NCI-H2227 (cell line): ENCODE results near the gene GNB5.
A peak's percentile ranks its signal among the peaks of the same experiment; 100 is the strongest.

Experiments used
- DNase-seq: peaks from one replicate; lab custom pipeline; 2025; ENCODE audit not compliant: unreplicated experiment; lab: John Stamatoyannopoulos, UW

The GNB5 gene

DNA sequence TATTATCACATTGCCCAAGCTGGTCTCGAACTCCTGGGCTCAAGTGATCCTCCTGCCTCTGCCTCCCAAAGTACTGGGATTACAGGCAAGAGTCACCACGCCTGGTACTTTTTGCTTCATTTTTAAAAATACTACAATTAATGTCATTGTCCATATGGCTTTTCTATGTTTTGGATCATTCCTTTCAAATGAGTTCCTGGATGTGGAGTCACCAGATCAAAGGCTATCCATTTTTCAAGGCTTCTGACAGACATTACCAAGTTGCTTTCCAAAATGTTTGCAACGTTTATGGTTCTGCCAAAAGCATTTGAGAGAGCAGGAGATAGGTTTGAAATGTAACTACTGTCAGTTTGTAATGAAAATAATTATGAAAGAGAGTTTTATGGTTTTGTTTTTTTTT lies 44.4 kb downstream of the GNB5 start:
- no peak for DNase-seq

DNA sequence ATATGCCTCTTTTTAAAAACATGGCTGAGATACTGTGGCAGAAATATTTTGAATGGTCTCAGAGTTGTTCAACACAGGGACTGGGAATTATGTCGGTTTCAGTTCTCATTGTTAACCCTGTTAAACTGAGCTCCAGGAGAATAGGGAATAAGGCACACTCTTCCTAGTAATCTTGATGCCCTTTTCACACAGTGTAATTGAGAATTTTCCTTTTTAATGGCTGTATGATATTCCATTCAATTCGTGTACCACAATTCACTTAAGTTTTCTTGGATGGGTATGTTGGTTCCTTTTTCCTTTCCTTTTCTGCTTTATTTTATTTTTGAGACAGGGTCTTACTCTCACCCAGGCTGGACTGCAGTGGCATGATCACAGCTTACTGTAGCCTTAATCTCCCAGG lies 44.9 kb downstream of the GNB5 start:
- no peak for DNase-seq

DNA sequence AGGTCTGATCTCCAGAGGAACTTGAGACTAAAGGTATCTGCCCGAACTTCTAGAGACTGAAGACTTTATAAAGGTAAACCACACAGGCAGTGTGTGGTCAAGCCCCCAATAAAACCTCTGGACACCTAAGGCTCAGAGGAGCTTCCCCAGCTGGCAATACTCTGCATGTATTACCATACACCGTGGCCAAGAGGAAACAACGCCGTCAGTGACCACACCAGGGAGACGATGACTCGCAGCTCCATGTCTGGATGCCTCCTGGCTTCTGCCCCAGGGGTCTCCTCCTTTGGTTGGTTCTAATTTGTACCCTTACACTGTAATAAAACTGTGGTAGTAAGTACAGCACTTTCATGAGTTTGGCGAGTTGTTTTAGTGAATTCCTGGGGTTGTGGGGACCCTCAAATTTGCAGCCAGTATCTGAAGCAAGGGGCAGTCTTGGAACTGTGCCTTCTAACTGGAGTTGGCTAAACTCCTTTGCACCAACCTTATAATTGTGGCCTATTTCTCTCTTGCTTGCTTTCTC lies 46.5 kb downstream of the GNB5 start:
- no peak for DNase-seq

DNA sequence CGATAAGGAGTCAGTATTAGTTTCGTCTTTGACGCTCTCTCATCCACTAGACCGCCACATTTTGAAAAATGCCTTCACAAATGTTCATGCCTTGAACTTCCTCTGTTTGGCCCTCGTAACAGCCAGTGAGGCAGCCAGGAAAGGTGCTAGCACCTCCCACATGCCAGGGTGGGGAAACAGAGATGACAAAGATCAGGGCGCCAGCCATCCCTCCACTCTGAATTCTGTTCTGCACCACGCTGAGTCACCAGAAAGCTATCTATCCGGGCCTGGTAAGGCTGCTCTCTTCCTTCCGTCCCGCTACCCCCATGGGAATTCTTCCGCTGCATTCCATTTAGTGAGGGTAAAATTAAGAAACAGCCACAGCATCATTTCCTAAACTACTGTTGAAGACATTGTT lies 47.3 kb downstream of the GNB5 start:
- no peak for DNase-seq

DNA sequence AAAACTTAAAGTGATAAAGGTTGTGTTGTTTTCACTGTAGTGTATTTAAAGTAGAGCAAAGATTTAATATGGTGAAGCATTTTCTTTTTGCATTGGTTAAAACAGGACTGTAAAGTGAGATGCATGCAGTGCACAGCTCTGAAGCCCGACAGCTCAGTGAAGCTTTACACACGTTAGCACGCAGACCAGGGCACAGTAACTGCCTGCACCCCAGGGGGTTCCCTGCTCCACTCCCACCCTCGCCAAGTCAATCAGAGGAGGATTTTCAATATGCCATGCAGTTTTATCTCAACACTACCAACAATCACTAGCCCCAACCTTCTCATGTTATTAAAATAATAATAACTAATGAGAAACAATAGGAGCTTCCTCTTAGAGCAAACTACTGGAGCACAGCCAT lies 50.5 kb downstream of the GNB5 start:
- DNase-seq: no peak

DNA sequence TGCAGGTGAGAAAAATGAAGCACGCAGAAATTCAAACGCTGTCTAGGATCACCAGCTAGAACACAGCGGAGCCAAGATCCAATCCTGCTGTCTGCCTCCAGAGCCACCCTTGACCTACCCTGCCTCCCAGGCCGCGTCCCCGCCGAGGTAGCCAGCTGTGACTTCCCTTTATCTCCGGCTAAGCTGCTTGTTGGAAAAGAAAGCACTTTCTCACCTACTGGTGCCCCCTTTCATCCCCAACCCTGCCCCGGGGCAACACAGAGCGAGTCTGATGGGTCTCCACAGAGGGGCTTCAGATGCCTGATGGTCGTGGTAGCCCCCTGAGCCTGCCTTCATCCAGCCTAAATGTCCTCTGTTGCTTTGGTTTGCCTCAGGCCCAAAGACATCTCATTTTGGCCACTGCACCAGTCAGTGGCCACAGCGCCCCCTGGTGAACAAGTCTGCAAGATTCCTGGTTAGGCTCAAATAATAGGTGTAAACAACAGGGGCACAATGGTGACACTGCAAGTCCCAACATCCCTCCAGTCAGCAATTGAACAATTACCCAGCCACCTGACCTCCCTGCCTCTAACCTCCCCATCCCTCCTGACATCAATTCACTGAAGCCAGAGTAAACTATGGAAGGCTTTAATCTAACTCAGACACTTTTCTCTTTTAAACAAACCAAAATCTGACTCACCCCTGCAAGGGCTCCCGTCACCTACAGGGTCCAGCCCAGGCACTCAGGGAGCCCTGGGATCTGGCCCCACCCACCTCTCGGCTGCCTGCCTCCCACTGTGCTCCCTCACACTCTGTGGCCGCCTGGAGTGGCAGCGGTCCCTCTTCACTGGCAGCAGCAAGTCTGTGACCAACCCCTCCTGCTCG lies 51.4 kb downstream of the GNB5 start:
- peak; percentile 72 for DNase-seq

DNA sequence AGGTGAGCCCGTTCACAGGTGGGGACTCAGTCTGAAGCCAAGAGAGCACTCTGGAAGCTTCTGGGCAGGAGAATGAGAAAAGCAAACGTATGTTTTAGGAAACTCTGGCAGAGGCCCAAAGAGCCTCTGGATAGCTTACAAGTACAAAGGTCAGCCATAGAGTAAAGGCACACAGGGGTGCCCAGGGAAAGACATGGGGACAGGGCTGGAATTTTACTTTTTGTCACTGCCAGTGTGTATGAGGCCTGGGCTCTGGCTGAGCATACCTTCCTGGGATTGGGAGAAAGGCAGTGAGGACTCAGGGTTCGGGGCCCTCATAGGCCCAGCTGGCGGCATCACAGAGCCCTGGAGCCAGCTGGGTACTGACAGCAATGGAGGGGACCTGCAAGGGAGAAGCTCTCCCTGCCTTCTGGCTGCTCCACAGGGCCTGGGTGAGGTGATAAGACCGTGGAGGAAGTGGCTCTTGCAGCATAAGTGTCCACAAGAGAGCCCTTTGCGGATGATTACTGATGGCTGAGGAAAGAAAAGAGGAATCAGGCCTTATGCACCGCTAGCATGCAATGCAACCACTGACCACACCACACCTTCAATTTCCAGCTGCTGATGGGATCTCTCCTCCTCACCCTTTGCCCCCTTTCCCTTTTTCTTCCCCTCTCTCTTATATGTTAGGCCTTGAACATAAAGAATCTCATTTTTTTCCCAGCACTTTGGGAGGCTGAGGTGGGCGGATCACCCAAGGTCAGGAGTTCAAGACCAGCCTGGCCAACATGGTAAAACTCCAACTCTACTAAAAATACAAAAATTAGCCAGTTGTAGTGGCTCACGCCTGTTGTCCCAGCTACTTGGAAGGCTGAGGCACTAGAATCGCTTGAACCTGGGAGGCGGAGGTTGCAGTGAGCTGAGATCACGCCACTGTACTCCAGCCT lies 53.5 kb downstream of the GNB5 start:
- no peak for DNase-seq

DNA sequence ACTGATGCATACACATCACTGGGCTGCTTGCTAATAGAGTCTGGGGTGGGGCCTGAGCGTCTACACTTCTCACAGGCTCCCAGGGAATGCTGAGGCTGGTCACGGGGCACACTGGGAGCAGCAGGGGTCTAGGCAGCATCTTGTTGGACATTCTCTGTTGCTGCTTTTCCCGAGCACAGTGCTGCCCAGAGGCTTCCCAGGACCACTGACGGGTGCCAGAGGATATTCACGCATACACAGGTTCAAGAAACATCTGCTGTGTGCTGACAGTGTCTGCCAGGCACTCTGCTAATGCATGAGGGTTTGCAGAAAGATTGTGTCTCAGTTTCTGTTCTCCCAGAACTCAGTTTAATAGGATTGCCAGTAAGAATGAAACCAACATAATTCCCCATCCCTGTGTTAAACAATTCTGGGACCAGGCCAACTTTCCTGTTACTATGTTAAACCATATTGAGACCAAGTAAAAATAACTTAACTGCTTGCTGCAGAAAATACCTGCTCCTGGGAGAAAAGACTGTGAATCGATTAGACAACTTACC lies 54.7 kb downstream of the GNB5 start:
- no peak for DNase-seq

DNA sequence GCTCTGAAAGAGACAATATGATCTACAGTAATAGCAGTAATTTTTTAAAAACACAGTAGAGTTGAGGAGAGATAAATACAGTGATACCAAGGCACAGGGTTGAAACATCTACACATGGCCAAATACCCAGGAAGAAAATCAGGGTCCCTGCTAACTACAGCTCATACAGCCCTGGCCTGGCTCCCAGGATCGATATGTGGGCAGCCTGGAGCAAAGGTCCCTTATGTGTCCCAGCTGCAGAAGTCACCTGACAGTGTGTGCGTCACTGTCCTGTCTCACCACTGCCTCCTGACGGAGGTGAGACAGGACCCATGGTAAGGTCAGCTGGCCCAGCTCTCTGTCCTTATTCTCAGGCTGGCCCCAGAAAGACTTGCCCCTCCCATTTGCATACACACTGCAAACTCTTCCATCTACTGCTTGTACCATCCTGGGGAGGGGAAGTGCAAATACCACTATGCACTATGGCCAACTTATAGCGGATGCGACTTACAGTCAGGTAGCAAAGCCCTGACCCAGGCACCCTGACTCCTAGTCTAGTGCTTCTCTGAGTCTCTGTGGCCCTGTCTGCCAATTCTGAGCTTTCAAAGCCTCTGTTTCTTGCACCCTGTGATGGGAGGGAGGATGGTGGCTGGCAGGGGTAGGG lies 56.6 kb downstream of the GNB5 start:
- DNase-seq: no peak

DNA sequence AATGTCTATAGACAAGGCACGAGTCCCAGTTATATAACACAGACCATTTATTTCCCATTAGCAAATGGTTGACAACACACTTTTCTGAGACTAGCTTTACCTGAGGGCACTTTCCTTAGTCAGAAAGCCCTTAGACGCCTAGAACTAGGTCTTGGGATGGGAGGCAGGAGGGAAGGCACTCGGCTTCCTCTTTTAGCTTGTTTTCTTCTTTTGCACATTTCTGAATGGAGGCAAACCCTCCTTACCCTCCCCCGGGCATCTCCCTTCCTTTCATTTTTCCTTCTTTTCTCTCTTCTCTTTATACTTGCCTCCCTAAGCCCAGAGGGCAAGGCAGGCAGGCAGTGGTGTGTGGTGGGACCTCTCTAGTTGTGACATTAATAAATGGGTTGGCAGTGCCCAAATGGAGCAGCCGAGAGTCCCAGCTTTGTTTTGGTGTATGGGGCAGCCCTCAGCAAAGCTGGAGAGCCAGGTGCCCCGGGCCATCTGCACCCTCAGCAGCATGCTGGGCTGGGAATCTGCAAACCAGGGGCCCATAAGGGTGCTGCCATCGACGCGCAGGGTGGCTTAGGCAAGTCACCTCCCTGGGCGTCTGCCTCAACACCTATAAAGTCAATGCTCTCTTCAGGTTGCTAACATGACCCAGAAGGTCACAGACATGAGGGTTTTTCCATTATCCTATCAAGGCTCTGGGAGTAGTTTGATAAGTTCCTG lies 57.5 kb downstream of the GNB5 start:
- DNase-seq: no peak

DNA sequence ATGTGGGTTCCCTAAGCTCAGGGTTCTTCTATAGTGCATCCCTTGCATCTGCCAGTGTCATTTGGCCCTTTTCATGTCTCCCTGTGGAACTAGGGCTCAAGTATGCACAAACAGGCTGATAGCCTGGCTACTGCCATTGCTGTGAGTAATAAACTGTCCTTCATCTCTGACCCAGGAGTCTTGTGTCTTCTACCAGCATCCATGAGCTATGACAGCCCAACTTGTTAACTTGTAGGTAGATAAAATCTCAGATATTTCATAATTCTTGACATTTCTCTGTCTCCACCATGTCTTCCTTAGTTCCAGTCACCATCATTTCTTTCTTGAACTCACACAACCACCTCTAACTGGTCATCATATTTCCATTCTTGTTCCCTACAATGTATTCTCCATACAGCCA lies 59.1 kb downstream of the GNB5 start:
- DNase-seq: no peak

DNA sequence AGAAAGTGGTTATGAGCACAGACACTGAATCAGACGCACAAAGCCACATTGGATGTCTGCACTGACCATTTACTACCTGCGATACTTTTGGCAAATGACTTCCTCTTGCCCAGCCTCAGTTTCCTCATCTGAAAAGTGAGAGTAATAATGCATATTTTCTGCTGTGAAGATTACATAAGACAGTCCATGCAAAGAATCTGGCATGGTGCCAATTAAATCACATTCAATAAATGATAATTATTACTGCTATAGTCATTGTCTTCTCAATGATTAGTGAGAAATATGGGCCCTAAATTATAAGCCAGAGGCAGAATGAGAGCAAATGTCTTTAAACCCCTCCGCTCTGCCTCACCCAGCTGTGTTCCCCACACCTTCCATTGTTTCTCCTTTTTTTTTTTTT lies 62.6 kb downstream of the GNB5 start:
- DNase-seq: no peak

DNA sequence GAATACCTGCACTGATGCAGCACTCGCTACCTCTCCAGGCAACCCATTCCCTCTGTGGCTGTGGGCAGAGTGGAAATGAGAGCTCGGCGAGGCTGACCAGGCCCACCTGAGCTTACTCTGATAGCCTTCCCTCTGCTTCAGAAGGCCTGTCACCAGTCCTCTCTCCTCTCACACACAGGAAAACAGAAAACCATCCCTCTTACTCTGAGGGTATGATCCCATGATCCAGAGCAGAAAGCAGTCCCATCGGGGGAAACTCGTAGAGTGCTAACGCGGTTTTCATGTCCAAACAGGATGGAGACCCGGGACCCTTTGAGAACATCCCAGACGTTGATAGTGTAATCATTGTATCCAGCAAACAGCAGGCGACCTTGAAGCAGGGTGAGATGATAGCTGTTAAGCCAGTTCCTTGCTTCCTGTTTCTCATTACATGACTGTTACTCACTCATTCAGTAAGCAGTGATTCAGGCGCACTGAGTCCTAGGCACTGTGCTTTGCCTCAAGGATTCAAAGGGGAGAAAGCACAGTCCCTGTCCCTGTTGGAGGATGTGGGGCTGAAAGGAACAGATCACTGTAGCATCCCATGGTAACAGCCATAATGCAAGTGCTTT lies 66.8 kb downstream of the GNB5 start:
- DNase-seq: no peak

DNA sequence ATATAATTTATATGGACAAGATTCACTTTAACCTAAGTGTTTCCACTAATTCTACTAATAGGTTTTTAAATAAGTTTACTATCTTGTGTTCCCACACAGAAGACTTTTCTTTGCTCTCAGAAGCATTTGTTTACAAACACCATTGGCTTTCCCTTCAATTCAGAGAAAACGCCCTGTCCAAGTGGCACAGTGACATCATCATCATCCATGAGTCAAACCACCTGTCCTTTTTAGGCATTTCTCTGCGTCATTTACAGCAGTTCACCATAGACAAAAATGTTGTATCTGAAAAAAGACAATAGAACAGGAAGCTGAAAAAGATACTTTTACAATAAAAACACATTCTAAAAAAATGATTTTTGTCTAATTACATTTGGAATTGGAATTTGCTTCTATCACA lies 69.3 kb downstream of the GNB5 start:
- no peak for DNase-seq

DNA sequence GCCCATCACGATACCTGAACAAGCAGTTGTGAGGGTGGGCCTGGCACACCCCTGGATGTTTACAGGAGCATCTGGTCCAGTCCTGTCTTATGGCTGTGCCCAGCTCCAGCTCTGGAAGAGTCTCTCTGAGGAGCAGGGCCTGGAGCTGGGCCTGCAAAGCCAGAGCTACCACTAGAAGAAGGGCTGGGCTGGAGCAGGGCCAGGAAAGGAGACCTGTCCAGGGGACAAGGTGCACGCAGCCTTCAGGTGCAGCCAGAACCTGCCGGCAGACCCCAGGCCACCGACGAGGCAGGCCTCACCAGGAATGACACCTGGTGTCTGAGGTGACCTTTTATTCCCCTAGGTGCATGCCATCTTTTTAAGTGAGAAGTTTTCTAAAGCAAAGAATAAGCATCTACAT lies 70.2 kb downstream of the GNB5 start:
- DNase-seq: no peak

DNA sequence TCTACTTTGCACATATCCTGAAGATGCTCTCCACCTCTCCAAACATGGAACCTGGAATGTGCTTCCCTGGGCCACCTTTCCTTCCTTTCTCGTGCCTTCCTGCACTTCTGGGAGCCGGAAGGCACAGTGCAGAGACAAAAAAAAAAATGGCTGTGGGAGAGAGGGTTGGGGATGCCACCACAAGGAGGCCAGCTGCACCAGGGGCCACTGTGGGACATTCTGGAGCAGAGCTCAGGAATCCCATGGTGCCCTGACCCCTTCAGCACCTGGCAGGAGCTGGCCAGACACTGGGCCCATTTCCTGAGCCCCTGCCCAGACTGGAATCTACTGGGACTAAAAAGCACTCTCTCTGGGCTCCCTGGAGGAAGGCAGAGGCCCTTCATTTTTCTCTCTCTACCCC lies 70.7 kb downstream of the GNB5 start:
- no peak for DNase-seq

DNA sequence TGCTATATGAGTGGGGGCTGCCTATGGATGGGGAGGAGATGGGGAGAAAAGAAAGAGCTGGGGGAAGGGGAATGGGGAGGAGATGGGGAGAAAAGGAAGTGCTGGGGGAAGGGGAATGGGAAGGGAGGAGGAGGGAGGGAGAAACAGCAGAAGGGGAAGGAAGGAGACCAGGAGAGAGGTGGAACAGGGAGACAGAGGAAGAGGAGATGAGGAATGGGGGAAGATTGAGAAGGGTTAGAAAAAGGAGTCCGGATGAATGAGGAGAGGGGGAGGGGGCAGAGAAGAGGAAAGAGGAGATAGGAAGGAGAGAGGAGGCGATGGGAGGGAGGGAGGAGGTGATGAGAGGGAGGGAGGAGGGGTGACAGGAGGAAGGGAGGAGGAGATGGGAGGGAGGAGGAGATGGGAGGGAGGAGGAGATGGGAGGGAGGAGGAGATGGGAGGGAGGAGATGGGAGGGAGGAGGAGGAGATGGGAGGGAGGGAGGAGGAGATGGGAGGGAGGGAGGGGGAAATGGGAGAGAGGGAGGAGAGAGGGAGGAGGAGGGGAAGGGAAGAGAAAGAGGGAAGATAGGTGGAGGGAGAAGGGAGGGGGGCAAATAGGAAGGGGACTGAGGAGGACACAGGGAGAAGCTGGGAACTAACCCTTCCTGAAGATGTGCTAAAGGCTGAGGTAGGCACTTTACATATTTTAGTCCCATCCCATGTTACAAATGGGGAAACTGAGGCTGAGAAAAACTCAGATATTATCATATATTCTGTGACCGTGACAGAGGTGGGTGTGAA lies 72.0 kb downstream of the GNB5 start:
- DNase-seq: no peak

DNA sequence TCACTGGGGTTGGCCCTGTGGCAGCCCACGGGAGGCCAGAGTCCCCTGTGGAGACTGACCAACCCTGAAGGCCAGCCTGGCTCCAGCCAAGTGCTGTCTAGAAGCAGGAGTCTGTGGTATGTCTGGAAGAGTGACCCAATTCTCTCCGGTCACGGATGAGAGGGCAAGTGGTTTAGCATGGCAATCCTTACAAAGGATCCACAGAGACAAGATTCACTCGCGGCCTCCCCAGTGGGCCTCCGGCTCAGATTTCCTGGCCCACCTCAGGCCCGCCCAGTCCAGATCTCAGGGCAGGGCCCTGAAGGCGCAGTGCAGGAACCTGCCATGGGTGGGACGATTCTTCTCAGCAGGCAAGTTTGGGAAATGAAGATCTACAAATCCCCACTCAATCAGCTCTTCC lies 73.6 kb downstream of the GNB5 start:
- DNase-seq: no peak
